HCT116 (cell line): Measurements from ENCODE around the gene PCDH9. TPM values are rescaled to one million over a fixed set of nuclear protein-coding genes. Genes with fewer than 3 reads are reported as not detected.

Source experiments
- ATAC-seq: fragments of 200-7000 bp; cut with Tn5 transposase; 2 replicates; pipeline ENCODE4 v1.9.1; 2020; ENCODE audit warnings: mild to moderate bottlenecking, moderate library complexity
- BruUV-seq: library from RNA; stranded (reverse); fragments of 400-500 nt; replicated peaks from 2 replicates; lab custom pipeline; 2021; lab: Mats Ljungman, UMichigan
- CTCF ChIA-PET: fragments of 300-600 bp; sonication (Branson Sonifier 250); formaldehyde crosslinking; loops from one replicate; lab custom pipeline; 2021; ENCODE audit warnings: antibody characterized with exemption; lab: Charles Lee
- POLR2A ChIA-PET: fragments of 300-600, 350-600 bp; sonication (Branson Sonifier 250); formaldehyde crosslinking; loops from one replicate; lab custom pipeline; 2021; ENCODE audit warnings: antibody characterized with exemption; lab: Charles Lee
- RAD21 ChIA-PET, 2 experiments: fragments of 300-600 bp; sonication (Branson Sonifier 250); formaldehyde crosslinking; loops; one replicate each; lab custom pipeline; 2023; ENCODE audit warnings: low total read pairs in 2 of 2; ENCODE audit not compliant: uncharacterized antibody in 2 of 2, unreplicated experiment in 2 of 2, low non-redundant PET in 1 of 2; lab: Charles Lee
- DNase-seq: peaks from one replicate; pipeline ENCODE4 v3.0.0-alpha.2; 2010; ENCODE audit warnings: low read depth, low spot score
- H2AFZ ChIP-seq: fragments of 200-600 bp; shearing (Covaris generic), sonication (generic); 2 replicates; pipeline ENCODE4 v1.6.1; 2017; ENCODE audit warnings: low read depth, mixed run types, mixed read lengths, antibody characterized with exemption, low read length; ENCODE audit not compliant: poor library complexity, severe bottlenecking
- H3K27ac ChIP-seq: 2 replicates; pipeline ENCODE4 v1.5.1; 2012; ENCODE audit warnings: low read depth, low read length
- H3K27me3 ChIP-seq: fragments of 200-600 bp; sonication (generic); 2 replicates; pipeline ENCODE4 v1.6.1; 2016; ENCODE audit warnings: mixed run types, low read length, mixed read lengths; ENCODE audit not compliant: insufficient read depth
- H3K36me3 ChIP-seq, 2 experiments: fragments of 200-500 bp in 1 of 2; fragments of 200-600 bp in 1 of 2; sonication (Bioruptor generic) in 1 of 2; sonication (generic) in 1 of 2; 2 replicates each; pipeline versions ENCODE4 v1.5.1 to v1.6.1; 2014 to 2016; ENCODE audit warnings: low read length in 2 of 2, inconsistent platforms in 1 of 2, mixed read lengths in 1 of 2, mixed run types in 1 of 2; ENCODE audit not compliant: insufficient read depth in 2 of 2, control insufficient read depth in 1 of 2
- H3K4me1 ChIP-seq, 2 experiments: fragments of 200-600 bp in 1 of 2; sonication (generic) in 1 of 2; 2 replicates each; pipeline versions ENCODE4 v1.5.1 to v1.6.1; 2012 to 2017; ENCODE audit warnings: low read length in 2 of 2, inconsistent platforms in 1 of 2, mild to moderate bottlenecking in 1 of 2, mixed read lengths in 1 of 2, mixed run types in 1 of 2, moderate library complexity in 1 of 2; ENCODE audit not compliant: insufficient read depth in 2 of 2, control insufficient read depth in 1 of 2
- H3K4me2 ChIP-seq: fragments of 200-600 bp; sonication (generic); 2 replicates; pipeline ENCODE4 v1.6.1; 2017; ENCODE audit warnings: mixed run types, low read length, mixed read lengths
- H3K4me3 ChIP-seq, 2 experiments: fragments of 200-600 bp in 1 of 2; sonication (generic) in 1 of 2; replicated peaks in 1 of 2; 2 replicates each; pipeline ENCODE4 v1.5.1; 2011 to 2016; ENCODE audit warnings: low read length in 2 of 2, control low read depth in 1 of 2, low read depth in 1 of 2, mild to moderate bottlenecking in 1 of 2, mixed read lengths in 1 of 2, mixed run types in 1 of 2
- H3K79me2 ChIP-seq: fragments of 200-600 bp; sonication (generic); 2 replicates; pipeline ENCODE4 v1.6.1; 2017; ENCODE audit warnings: mild to moderate bottlenecking, mixed run types, low read length, moderate library complexity, mixed read lengths; ENCODE audit not compliant: insufficient read depth
- H3K9ac ChIP-seq: fragments of 200-600 bp; sonication (generic); 2 replicates; pipeline ENCODE4 v1.6.1; 2016; ENCODE audit warnings: low read length, mixed read lengths
- H3K9me2 ChIP-seq: fragments of 200-600 bp; sonication (generic), shearing (Covaris generic); 2 replicates; pipeline ENCODE4 v1.6.1; 2017; ENCODE audit warnings: mixed run types, mild to moderate bottlenecking, moderate library complexity; ENCODE audit not compliant: insufficient read depth
- H3K9me3 ChIP-seq, 2 experiments: fragments of 200-500 bp in 1 of 2; fragments of 200-600 bp in 1 of 2; sonication (Bioruptor generic) in 1 of 2; sonication (generic) in 1 of 2; 2 replicates each; pipeline ENCODE4 v1.6.1; 2014 to 2017; ENCODE audit warnings: low read length in 2 of 2, mixed read lengths in 2 of 2, inconsistent platforms in 1 of 2, low read depth in 1 of 2, mild to moderate bottlenecking in 1 of 2, mixed run types in 1 of 2, moderate library complexity in 1 of 2; ENCODE audit not compliant: control insufficient read depth in 1 of 2, insufficient read depth in 1 of 2
- H4K20me1 ChIP-seq: fragments of 200-600 bp; sonication (generic), shearing (Covaris generic); 2 replicates; pipeline ENCODE4 v1.6.1; 2017; ENCODE audit warnings: mixed run types, mild to moderate bottlenecking, moderate library complexity; ENCODE audit not compliant: insufficient read depth
- CEBPB ChIP-seq: IDR thresholded peaks from 2 replicates; pipeline ENCODE4 v1.6.1; 2012; ENCODE audit warnings: low read depth
- EGR1 ChIP-seq: IDR thresholded peaks from 2 replicates; pipeline ENCODE4 v1.6.1; 2012; ENCODE audit warnings: low read depth
- EZH2 ChIP-seq: fragments of 200-600 bp; sonication (generic); IDR thresholded peaks from 2 replicates; pipeline ENCODE4 v1.6.1; 2017; ENCODE audit warnings: antibody characterized with exemption, mixed run types
- FOSL1 ChIP-seq: IDR thresholded peaks from 2 replicates; pipeline ENCODE4 v1.6.1; 2012; ENCODE audit warnings: low read depth
- POLR2A ChIP-seq: IDR thresholded peaks from 2 replicates; pipeline ENCODE4 v1.7.0; 2011; ENCODE audit warnings: borderline replicate concordance; ENCODE audit not compliant: insufficient read depth, insufficient read length; ENCODE audit errors: extremely low read depth
- YY1 ChIP-seq: IDR thresholded peaks from 2 replicates; pipeline ENCODE4 v1.6.1; 2011; ENCODE audit warnings: low read length, low read depth, moderate library complexity, mild to moderate bottlenecking; ENCODE audit not compliant: insufficient replicate concordance; ENCODE audit errors: extremely low read depth
- ZNF274 ChIP-seq: fragments of 200-500 bp; sonication (Bioruptor generic); IDR thresholded peaks from 2 replicates; pipeline ENCODE4 v1.6.1; 2014; ENCODE audit warnings: mild to moderate bottlenecking, low read depth, low read length, inconsistent platforms
- intact Hi-C: fragments of 100-400 bp; cut with micrococcal nuclease; formaldehyde crosslinking; loops from 2 replicates; pipeline ENCODE4 v1.10.0; 2022
- total RNA-seq: library from RNA; stranded (reverse); gene quantifications from one replicate; pipeline ENCODE4 v1.2.1, GENCODE V29; 2021; ENCODE audit not compliant: unreplicated experiment
- TF ChIP-seq, protein P1 (sequence below): IDR thresholded peaks from 2 replicates; pipeline ENCODE4 v1.6.1; 2012

Gene PCDH9
- total RNA-seq, 1 experiment from 2014 or later = 0.02 TPM

- Histone ChIP-seq H3K9me3 (no peaks in the 10 kb centered on the region), H3K27ac (no peak overlapping the region), H3K79me2 (no peaks in the 10 kb centered on the region), H3K4me3 (no peak overlapping the region), H3K9ac (no peak overlapping the region), H3K9me2 (no peaks in the 10 kb centered on the region), H4K20me1 (no peaks in the 10 kb centered on the region), H2AFZ (no peak overlapping the region), H3K4me1 (no peaks in the 10 kb centered on the region), H3K36me3 (no peaks in the 10 kb centered on the region), H3K27me3 (no peaks in the 10 kb centered on the region), H3K4me2 (no peak overlapping the region)
- no peak for ATAC-seq
- TF ChIP-seq POLR2A = no peak
- TF ChIP-seq CEBPB = no peak
- RAD21 ChIA-PET = no interaction called here
- no TSS peak for BruUV-seq
- POLR2A ChIA-PET = no interaction called here
- DNase-seq = no peak
- CTCF ChIA-PET = no interaction called here
- intact Hi-C loops = no loop called here
Observed at GRCh38 chr13:67049744-67050143, 180.4 kb downstream of the PCDH9 start.

GRCh38 chr13:67048821-67049150 is 181.3 kb downstream of the PCDH9 start:
- no peak for DNase-seq
- intact Hi-C loops = no loop called here
- H3K4me2 ChIP-seq = no peak overlapping the region
- H3K9me2 ChIP-seq = no peaks in the 10 kb centered on the region
- no peaks in the 10 kb centered on the region for H3K4me1 ChIP-seq
- ChIA-PET RAD21 (no interaction called here), POLR2A (no interaction called here), CTCF (no interaction called here)
- H3K79me2 ChIP-seq = no peaks in the 10 kb centered on the region
- H2AFZ ChIP-seq = no peak overlapping the region
- H3K27me3 ChIP-seq = no peaks in the 10 kb centered on the region
- H3K9ac ChIP-seq = no peak overlapping the region
- no peaks in the 10 kb centered on the region for H4K20me1 ChIP-seq
- H3K9me3 ChIP-seq = no peaks in the 10 kb centered on the region
- no peak overlapping the region for H3K27ac ChIP-seq
- no peaks in the 10 kb centered on the region for H3K36me3 ChIP-seq
- BruUV-seq = no TSS peak
- no peak overlapping the region for H3K4me3 ChIP-seq
- no peak for TF ChIP-seq EZH2
- no peak for TF ChIP-seq FOSL1
- TF ChIP-seq, protein P1, sequence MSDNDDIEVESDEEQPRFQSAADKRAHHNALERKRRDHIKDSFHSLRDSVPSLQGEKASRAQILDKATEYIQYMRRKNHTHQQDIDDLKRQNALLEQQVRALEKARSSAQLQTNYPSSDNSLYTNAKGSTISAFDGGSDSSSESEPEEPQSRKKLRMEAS = no peak
- TF ChIP-seq EGR1 = no peak
- no peak for TF ChIP-seq YY1
- TF ChIP-seq ZNF274 = no peak
- TF ChIP-seq, all 23 proteins: peak for 0
- no peak for ATAC-seq
